Measurements from ENCODE around the gene PDXP.

Gene PDXP

GRCh38 chr22:37631448-37632173 is 26.9 kb upstream of the PDXP start:
- TF ChIP-seq, protein P1, sequence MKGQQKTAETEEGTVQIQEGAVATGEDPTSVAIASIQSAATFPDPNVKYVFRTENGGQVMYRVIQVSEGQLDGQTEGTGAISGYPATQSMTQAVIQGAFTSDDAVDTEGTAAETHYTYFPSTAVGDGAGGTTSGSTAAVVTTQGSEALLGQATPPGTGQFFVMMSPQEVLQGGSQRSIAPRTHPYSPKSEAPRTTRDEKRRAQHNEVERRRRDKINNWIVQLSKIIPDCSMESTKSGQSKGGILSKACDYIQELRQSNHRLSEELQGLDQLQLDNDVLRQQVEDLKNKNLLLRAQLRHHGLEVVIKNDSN (IDR thresholded peaks at IDR 0.05): no peak
- no peak for TF ChIP-seq TEAD4 (IDR thresholded peaks at IDR 0.05)

GRCh38 chr22:37632174-37633088 is 26.1 kb upstream of the PDXP start:
- no peak for TF ChIP-seq TEAD4 (IDR thresholded peaks at IDR 0.05)
- no peak for TF ChIP-seq TCF12 (IDR thresholded peaks at IDR 0.05; ENCODE audit: low read depth)
- no peak for TF ChIP-seq CEBPB (IDR thresholded peaks at IDR 0.05)
- no peak for TF ChIP-seq MAX (IDR thresholded peaks at IDR 0.05)
- no peak for TF ChIP-seq ZBTB7A (IDR thresholded peaks at IDR 0.05; ENCODE audit: low read depth)
- TF ChIP-seq, protein P2, sequence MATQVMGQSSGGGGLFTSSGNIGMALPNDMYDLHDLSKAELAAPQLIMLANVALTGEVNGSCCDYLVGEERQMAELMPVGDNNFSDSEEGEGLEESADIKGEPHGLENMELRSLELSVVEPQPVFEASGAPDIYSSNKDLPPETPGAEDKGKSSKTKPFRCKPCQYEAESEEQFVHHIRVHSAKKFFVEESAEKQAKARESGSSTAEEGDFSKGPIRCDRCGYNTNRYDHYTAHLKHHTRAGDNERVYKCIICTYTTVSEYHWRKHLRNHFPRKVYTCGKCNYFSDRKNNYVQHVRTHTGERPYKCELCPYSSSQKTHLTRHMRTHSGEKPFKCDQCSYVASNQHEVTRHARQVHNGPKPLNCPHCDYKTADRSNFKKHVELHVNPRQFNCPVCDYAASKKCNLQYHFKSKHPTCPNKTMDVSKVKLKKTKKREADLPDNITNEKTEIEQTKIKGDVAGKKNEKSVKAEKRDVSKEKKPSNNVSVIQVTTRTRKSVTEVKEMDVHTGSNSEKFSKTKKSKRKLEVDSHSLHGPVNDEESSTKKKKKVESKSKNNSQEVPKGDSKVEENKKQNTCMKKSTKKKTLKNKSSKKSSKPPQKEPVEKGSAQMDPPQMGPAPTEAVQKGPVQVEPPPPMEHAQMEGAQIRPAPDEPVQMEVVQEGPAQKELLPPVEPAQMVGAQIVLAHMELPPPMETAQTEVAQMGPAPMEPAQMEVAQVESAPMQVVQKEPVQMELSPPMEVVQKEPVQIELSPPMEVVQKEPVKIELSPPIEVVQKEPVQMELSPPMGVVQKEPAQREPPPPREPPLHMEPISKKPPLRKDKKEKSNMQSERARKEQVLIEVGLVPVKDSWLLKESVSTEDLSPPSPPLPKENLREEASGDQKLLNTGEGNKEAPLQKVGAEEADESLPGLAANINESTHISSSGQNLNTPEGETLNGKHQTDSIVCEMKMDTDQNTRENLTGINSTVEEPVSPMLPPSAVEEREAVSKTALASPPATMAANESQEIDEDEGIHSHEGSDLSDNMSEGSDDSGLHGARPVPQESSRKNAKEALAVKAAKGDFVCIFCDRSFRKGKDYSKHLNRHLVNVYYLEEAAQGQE (IDR thresholded peaks at IDR 0.05; ENCODE audit: low read depth): no peak
- TF ChIP-seq NFIC (IDR thresholded peaks at IDR 0.05): no peak
- no peak for TF ChIP-seq CREB1 (IDR thresholded peaks at IDR 0.05; ENCODE audit: low read depth)
- TF ChIP-seq RAD21 (IDR thresholded peaks at IDR 0.05; ENCODE audit: low read depth): no peak
- no peak for TF ChIP-seq FOXM1 (IDR thresholded peaks at IDR 0.05; ENCODE audit: borderline replicate concordance, low read depth)
- TF ChIP-seq, protein P1 (IDR thresholded peaks at IDR 0.05): no peak
- TF ChIP-seq EP300 (IDR thresholded peaks at IDR 0.05; ENCODE audit: borderline replicate concordance): no peak
- no peak for TF ChIP-seq EGR1 (IDR thresholded peaks at IDR 0.05)
- TF ChIP-seq YY1 (IDR thresholded peaks at IDR 0.05; ENCODE audit: low read depth): no peak
- TF ChIP-seq TAF1 (IDR thresholded peaks at IDR 0.05; ENCODE audit: low read depth): no peak

DNA sequence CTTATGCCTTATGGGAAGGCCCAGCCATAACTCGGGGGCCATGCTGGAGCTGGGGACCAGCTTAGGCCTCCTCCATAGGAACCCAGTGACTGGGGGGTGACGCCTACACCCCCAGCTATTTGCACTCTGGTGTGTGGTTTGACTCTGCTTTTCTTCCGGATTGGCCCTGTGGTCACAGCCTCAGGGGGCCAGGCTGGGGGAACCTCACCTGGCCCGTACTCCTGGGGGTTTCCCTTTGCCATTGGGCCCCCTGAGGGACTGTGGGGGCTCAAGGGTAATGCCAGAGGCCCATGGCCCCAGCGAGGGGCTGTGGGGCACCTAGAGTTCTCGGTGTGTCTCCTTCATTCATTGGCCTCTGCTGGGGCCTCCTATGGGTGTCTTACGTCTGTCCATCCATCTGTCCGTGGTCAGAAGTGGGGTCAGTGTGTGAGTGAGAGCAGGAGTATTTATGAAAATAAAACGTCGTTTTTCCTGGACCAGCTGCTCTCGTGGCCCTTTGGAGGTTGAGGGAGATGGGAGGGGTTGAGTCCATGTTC is 25.4 kb upstream of the PDXP start:
- no peak for TF ChIP-seq EGR1 (IDR thresholded peaks at IDR 0.05)
- TF ChIP-seq FOXM1 (IDR thresholded peaks at IDR 0.05; ENCODE audit: borderline replicate concordance, low read depth): no peak
- TF ChIP-seq NFIC (IDR thresholded peaks at IDR 0.05): no peak
- TF ChIP-seq CEBPB (IDR thresholded peaks at IDR 0.05): no peak
- no peak for TF ChIP-seq EP300 (IDR thresholded peaks at IDR 0.05; ENCODE audit: borderline replicate concordance)
- TF ChIP-seq, protein P2 (IDR thresholded peaks at IDR 0.05; ENCODE audit: low read depth): no peak
- TF ChIP-seq CREB1 (IDR thresholded peaks at IDR 0.05; ENCODE audit: low read depth): no peak
- TF ChIP-seq YY1 (IDR thresholded peaks at IDR 0.05; ENCODE audit: low read depth): no peak
- no peak for TF ChIP-seq MAX (IDR thresholded peaks at IDR 0.05)
- no peak for TF ChIP-seq TCF12 (IDR thresholded peaks at IDR 0.05; ENCODE audit: low read depth)
- no peak for TF ChIP-seq ZBTB7A (IDR thresholded peaks at IDR 0.05; ENCODE audit: low read depth)
- TF ChIP-seq, protein P1 (IDR thresholded peaks at IDR 0.05): no peak
- no peak for TF ChIP-seq TEAD4 (IDR thresholded peaks at IDR 0.05)
- TF ChIP-seq RAD21 (IDR thresholded peaks at IDR 0.05; ENCODE audit: low read depth): no peak
- no peak for TF ChIP-seq TAF1 (IDR thresholded peaks at IDR 0.05; ENCODE audit: low read depth)

- peak; percentile 98 for TF ChIP-seq ZBTB7A (IDR thresholded peaks at IDR 0.05; ENCODE audit: low read depth)
- TF ChIP-seq CEBPB (IDR thresholded peaks at IDR 0.05): no peak
- TF ChIP-seq RAD21 (IDR thresholded peaks at IDR 0.05; ENCODE audit: low read depth): no peak
- TF ChIP-seq TCF12 (IDR thresholded peaks at IDR 0.05; ENCODE audit: low read depth): peak; percentile 89
- TF ChIP-seq YY1 (IDR thresholded peaks at IDR 0.05; ENCODE audit: low read depth): no peak
- TF ChIP-seq CREB1 (IDR thresholded peaks at IDR 0.05; ENCODE audit: low read depth): no peak
- TF ChIP-seq, protein P2 (IDR thresholded peaks at IDR 0.05; ENCODE audit: low read depth): no peak
- peak; percentile 23; the same call in 1 of the 2 replicates for TF ChIP-seq TAF1 (IDR thresholded peaks at IDR 0.05; ENCODE audit: low read depth)
- TF ChIP-seq NFIC (IDR thresholded peaks at IDR 0.05): peak; percentile 81
- 0 out of 2 replicates have a peak, but pooled peaks have one; percentile 12 for TF ChIP-seq EGR1 (IDR thresholded peaks at IDR 0.05)
- 0 out of 2 replicates have a peak, but pooled peaks have one; percentile 34 for TF ChIP-seq MAX (IDR thresholded peaks at IDR 0.05)
- TF ChIP-seq FOXM1 (IDR thresholded peaks at IDR 0.05; ENCODE audit: borderline replicate concordance, low read depth): no peak; the same call in 1 of the 2 replicates
- TF ChIP-seq, protein P1 (IDR thresholded peaks at IDR 0.05): no peak
- peak; percentile 42; the same call in 1 of the 2 replicates for TF ChIP-seq TEAD4 (IDR thresholded peaks at IDR 0.05)
- peak; percentile 77 for TF ChIP-seq EP300 (IDR thresholded peaks at IDR 0.05; ENCODE audit: borderline replicate concordance)
These were observed 24.7 kb upstream of the PDXP start for GRCh38 chr22:37633625-37634416.
